G401.6 (cell line): ENCODE results near the gene TMEM164.

Source experiments
- FAIRE-seq: peaks from 2 replicates; lab custom pipeline; 2012; peaks lifted over from hg19 to GRCh38; lab: Jason Lieb, UNC

TMEM164 gene

DNA sequence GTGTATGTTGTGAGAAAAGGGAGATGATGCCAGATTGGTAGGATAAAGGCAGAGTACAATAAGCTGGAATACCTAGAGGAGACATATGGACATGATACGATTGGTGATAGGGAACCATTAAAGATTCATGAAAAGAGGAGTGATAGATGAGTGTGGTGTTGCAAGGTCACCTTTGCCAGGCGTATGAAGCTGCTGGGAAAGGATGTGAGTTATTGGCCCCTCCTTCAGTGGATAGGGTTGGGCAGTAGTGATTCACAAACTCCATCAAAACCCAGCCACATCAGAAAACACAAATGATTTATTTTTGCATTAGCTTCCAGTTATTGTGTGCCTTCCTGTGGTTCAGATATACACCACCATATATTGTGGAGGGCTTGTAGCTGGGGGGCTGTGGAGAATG lies 34.3 kb downstream of the TMEM164 start:
- no peak for FAIRE-seq

DNA sequence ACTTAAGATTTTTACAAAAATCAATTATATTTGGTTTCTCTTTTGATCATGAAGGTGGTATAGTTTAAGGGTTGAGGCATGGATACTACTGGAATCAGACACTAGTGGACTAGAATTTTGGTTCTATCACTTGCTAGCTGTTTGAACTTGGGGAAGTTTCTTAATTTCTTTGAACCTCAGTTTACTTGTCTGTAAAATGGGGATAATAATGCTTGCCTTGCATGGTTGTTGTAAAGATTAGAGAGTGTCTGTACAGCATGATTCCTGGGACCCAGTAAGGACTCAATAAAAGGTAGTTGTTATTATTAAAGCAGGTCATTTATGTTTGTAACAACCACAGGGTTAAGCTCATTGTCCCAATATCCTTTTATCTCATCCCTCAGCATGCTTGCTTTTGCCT lies 36.0 kb downstream of the TMEM164 start:
- FAIRE-seq = no peak

DNA sequence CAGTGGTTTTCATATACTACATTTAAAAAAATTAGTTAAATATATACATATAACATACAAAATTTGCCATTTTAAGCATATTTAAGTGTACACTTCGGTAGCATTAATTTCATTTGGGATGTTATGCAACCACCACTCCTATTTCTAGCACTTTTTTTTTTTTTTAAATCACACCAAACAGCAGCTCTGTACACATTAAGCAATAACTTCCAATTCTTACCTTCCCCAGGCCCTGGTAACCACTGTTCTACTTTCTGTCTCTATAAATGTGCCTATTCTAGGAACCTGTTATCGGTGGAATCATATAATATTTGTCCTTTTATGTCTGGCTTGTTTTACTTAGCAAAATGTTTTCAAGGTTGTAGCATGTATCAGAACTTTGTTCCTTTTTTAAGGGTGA lies 39.1 kb downstream of the TMEM164 start:
- no peak for FAIRE-seq

DNA sequence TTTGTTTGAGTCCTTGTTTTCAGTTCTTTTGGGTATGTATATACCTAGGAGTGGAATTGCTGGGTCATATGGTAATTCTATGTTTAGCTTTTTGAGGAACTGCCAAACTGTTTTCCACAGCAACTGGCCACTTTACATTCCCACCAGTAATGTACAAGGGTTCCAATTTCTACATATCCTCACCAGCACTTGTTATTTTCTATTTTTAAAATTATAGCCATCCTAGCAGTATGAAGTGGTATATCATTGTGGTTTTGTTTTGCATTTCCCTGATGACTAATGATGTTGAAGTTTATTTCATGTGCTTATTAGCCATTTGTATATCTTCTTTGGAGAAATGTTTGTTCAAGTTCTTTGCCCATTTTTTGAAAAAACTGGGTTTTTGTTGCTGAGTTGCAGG lies 39.6 kb downstream of the TMEM164 start:
- no peak for FAIRE-seq

DNA sequence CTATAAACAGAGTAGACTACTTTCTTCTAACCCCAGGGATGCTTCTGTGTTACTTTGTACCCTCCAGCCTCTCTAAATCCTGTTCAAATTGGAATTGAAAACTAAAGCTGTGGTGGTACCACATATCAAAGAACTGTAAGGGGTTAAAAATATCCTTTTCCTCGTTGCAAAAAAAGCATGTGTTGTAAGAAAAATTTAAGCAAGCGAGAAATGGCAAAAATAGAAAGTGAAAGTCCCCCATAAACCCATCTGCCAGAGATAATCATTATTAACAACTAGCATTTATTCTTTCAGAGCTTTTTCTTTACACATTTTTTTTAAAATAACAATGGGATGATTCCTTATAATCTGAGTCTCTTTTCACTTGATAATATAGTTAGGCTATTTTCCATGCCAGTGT lies 40.6 kb downstream of the TMEM164 start:
- FAIRE-seq = no peak

DNA sequence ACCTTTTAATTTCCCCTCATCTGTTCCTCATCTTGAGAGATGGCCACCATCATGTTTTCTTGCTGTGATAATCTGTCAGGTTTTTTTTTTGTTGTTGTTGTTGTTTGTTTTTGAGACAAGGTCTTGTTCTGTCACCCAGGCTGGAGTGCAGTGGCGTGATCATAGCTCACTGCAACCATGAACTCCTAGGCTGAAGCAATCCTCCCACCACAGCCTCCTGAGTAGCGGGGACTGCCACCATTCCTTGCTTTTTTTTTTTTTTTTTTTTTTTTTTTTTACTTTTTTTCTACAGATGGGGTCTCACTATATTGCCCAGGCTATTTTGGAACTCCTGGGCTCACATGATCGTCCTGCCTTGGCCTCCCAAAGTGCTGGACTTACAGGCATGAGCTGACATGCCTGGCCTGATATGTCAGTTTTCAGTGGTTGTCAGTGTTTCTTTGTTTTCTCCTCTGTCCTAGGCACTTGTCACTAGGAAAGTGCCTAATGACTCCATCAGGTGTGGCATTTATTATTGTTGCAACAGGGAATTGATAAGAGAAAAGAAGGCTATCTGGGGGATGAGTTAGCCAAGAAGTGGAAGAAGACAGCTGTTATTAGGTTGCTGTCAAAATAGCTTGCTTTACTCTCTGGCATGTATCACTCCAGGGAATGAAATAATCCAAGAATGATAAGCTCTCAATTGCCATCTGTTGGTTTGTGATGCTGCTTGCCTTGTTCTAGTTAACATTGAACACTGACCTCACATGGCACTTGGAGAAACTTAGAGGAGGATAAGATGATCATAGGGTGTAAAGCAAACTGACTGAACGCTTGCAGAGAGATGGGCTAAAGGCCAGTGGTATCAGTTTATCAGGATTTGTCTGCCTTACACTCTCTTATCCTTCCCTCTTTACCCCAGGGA lies 41.7 kb downstream of the TMEM164 start:
- no peak for FAIRE-seq

DNA sequence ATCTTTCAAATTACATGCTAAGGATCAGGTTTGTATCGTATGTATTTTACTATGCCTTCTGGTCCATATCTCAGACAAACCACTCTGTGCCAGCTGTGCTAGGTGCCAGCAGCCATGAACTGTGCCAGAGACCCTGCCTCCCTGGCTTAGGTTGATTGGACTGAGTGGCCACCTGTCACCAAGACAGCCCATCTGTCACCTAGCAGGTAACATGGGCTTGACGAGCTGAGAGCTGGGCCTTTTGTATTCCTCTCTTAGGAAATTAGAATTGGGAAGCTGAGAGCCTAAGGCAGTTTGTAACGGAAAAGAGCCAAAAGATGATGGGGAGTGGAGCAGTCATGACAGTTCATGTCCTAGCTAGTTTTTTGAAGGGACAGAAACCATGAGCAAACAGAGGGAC lies 42.5 kb downstream of the TMEM164 start:
- FAIRE-seq = no peak

DNA sequence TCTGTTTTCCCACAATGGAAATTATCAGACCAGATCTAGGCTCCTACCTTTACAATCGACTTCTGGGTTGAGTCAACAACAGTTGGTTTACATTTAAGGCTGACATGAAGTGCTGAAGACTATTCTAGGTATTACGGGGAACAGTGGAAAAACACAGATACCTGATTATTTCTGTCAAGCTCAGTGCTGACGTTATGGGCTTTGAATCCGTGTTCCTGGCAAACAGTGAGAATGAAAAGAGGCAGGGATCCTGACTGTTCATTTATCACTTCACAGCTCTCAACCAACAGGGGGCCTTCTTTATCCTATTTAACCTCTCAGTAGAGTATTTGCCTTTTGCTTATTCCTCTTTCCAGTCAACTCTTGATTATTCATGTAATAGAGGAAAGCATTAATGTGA lies 43.1 kb downstream of the TMEM164 start:
- no peak for FAIRE-seq

DNA sequence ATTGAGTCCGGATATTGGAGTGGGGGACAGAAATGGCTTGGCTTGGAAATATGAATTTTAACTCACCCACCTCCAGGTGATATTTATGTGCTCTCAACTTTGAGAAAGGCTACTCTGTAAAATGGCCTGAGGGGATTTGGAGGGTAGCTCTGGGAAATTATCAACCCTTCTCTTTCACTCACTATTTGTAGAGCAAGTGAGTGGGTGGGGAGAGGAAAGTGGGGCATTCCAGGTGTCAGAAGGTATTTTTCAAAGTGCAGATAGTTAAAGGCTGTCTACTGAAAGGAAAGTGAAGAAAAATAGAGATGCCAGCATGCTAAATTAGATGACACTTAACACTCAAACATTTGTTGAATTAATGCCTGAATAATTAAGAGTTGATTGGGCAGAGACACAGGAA lies 44.1 kb downstream of the TMEM164 start:
- no peak for FAIRE-seq

DNA sequence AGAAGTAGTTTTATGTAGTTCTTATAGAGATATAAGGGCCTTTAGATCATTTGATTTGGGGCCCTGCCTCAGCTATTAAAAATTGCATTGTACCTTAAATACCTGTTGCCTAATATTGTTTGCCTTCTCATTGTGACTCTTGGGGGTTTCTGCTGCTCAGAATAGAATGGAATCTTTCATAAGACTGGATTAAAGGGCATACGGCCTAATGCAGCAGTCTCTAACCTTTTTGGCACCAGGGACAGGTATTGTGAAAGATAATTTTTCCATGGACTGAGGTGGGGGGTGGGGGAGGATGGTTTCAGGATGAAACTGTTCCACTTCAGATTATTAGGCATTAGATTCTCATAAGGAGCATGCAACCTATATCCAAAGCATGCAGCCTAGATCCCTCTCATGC lies 46.2 kb downstream of the TMEM164 start:
- FAIRE-seq = no peak

DNA sequence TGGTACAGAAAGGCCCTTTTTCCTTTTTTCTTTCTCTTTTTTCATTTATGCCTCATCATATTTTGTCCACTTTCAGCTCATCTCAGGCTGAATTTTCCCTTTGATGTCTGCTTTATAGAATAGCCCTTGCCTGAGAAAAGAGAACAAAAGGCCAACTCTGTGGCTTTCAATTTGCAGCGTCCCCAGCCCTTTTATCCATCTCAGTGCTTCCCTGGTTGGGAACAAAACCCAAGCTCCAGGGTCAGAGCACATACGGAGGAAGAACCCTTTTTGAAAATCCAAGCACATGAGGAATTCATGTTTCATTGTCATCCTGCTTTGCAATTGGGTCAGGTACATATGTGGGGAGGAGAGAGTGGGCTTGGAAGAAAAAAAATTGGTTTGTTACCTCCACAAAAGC lies 47.5 kb downstream of the TMEM164 start:
- no peak for FAIRE-seq

DNA sequence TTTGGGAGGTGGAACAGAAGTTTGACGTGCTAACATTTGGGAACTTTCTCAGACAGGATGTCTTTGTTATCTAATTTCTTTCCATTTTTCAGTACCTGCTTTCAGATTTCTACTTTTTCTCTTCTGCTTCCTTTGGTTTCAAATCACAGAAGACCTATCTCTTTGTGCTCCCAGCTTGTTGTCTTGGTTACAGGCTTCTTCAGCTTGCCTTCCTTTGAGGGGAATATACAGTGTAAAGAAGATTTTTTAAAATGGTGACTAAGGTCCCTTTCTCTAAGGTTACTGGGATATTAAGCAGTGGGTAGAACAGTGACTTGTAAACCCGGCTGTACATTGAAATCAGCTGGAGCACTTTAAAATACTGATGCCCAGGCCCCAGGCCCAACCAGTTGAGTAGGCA lies 48.0 kb downstream of the TMEM164 start:
- FAIRE-seq = no peak

DNA sequence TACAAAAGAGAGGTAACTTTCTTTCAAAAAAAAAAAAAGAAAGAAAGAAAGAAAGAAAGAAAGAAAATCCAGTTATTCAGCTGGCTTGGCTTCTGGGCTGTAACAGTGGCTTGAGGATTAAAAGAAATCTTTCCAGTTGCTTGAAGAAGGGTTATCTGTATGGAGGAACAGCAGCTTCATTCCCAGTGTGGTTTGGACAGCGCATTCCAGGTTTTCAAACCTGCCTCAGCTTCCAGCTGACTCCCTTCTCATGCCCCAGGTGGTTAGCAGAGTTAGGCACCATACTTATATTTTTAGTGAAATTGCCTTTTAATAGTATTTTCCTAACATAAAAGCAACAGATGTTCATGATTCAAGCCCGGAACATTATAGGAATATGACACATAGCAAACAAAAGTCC lies 48.6 kb downstream of the TMEM164 start:
- no peak for FAIRE-seq

DNA sequence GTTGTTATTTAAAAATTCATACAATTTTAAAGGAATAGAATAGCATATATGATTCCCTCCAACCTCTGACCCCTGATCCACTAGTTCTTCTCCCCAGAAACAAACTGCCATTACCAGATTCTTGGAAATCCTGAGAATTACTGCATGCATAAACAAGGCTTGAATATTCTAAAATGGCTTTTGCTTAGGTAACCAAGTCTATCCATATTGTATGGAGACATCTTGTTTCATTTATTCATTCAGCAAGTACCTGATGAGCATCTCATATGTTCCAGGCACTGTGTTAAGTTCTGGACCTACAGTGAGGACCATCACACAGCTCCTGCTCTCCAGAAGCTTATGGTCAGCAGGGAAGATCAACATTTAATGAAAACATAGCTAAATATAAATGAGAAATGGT lies 49.4 kb downstream of the TMEM164 start:
- no peak for FAIRE-seq

DNA sequence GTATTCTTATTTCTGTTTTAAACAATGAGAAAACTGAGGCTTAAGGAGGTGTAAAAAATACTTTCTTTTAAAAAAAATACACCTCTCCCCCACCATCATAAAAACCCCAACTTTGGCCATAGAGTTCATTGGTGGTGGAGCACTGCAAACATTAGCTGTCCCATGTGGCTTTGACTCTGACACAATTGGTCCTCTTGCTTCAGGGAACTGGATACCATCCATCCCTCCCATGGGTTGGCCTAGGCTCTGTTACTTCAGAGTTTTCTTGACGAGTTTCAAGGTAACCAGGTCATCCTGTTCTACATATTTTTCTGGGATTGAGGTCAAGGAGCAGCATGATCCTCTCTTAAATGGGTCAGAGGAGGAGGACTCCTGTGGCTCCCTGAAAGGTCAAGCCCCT lies 50.5 kb downstream of the TMEM164 start:
- FAIRE-seq = no peak

DNA sequence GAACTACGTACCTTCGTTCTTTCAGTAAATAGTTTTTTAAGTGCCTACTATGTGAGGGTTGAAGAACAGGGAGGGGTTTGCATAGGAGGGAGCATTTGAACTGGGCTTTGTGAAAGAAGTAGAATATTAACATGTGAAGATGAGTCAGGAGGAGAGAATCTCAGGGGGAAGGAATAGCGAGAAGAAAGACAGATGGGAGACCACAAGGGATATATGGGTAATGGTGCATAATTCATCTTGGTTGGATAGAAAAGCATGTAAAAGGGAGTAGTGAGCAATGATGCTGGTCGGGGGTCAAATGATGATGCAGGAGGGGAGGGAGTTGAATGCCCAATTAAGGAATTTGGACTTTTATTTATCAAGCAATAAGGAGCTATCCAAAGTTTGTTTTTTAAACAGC lies 52.7 kb downstream of the TMEM164 start:
- FAIRE-seq = no peak

DNA sequence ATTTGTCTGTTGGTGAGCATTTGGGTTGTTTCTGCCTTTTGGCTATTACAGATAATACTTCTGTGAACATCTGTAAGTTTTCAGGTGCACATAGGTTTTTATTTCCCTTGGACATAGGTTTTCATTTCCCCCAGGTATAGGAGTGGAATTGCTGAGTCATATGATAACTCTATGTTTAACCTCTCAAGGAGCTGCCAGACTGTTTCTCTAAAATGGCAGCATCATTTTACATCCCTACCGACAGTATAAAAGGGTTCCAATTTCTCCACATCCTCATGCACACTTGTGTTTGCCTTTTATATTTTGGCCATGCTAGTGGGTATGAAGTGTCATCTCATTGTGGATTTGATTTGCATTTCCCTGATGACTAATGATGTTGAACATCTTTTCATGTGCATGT lies 53.5 kb downstream of the TMEM164 start:
- FAIRE-seq = no peak

DNA sequence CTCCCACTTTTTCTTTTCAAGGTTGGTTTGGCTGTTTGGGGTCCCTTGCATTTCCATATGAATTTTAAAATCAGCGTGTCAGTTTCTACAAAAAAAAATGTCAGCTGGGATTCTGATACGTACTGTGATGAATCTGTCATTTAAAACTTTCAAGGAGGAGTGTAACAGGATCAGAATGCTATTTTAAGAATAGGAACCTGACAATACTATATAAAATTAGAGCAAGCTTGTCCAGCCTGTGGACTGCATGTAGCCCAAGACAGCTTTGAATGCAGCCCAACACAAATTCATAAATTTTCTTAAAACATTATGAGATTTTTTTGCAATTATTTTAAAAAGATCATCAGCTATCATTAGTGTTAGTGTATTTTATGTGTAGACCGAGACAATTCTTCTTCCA lies 56.5 kb downstream of the TMEM164 start:
- no peak for FAIRE-seq

DNA sequence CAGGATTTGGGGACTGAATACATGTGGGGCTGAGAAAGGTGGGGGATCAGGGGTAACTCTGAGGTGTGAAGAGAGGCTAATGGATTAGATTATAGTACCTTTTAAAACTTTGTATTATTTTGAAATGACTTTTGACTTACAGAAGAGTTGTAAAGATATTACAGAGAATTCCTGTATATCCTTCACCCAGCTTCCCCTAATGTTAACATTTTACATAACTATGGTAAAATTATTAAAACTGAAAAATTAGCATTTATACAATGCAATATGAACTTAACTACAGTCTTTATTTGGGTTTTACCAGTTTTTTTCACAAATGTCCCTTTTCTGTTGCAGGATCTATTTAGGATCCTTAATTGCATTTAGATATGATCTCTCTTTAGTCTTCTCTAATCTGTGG lies 57.4 kb downstream of the TMEM164 start:
- FAIRE-seq = no peak

DNA sequence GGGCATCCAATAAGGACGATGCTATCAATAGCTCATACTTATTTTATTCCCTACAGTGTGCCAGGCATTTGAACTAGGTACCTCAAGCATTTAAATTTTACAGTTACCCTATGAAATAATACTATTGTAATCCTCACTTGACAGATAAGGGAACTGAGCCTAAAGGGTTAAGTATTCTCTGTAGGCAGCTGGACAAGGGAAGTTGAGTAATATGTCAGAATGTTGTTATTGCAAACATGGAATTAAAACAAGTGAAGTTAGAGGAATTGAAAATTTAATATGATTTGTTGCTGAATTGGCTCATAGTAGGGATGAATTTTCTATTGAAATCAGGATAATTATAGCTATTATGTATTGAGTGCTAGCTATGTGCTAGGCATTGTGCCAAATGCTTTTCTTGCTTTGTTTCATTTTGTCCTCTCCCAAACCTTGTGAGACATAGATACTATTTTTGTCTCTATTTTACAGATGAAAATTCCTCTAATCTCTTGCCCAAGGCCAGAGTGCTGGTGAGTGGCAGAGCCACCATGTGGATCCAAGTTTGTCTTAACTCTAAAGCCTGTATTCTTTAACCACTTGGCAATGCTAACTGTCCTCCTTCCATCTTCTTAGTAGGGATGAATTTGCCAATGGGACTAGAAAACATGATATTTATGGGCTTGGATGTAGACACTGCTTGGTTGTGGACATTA lies 58.1 kb downstream of the TMEM164 start:
- no peak for FAIRE-seq

DNA sequence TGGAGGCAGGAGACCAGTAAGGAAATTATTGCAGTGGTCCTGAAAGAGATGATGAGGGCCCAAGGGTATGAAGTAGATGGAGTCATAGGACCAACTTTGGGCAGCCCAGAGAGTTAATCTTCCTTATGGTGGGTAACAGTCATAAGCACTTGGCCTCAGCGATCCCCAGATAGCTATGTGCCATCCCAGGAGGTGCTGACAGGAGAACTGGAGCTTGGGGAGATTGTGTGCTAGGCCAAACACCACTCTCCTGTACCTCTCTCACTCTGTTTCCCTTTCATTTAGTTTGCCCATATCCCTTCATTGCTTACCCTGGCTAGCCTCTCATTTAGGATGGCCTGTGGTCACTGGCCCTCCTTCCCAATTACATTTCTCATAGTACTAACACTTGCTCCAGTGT lies 60.0 kb downstream of the TMEM164 start:
- FAIRE-seq = no peak

DNA sequence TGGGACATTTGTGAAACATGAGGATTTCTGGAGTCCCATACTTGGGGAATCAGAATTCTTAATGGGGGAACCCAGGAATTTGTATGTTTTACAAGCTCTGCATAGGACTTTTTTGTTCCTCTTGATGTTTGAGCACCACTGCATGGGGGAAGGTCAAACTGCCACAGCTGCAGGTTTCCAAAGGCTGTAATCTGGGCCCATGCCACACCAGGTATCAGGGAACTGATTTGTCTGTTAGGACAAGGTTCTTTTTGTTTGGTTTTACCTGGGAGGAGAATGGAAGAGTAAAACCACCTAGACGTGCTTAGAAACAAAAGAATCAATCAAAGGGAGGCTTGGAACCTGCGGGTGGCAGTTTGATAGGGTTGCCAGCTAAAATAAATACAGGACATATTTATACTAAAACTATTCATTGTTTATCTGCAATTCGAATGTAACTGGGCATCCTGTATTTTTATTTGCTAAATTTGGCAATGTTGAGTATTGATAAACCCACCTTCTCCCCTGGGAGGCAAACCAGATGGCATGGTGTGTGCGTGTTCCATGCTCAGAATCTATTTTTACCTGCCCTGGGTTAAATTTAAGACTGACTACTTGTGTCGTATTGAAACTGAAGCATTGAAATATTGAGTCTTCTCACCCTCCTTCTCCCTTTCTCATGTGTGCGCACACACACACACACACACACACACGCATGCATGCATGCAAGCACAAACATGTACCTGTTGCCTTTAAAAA lies 63.7 kb downstream of the TMEM164 start:
- FAIRE-seq = no peak

DNA sequence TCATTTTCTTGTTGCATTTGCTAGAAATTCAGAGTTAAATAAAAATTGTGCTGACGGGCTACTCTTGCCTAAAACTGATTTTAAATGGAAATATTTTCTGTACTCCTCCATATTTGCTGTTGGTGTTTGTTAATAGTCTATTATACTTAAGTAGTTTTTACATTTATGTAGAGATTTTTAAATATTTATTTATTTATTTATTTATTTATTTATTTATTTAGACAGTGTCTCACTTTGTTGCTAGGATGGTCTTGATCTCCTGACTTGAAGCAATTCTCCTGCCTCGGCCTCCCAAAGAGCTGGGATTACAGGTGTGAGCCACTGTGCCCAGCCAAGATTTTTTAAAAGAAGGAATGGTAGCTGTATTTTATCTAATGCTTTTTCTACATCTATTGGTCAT lies 68.1 kb downstream of the TMEM164 start:
- FAIRE-seq = peak; percentile 52
